ENCODE results near the gene VPS13D.

GRCh38 chr1:12446593-12446992 lies 216.8 kb downstream of the VPS13D start:
- no peak for TF ChIP-seq POLR2A (IDR thresholded peaks at IDR 0.05; ENCODE audit: borderline replicate concordance, extremely low read depth, insufficient read depth, insufficient read length)
- TF ChIP-seq YY1 (IDR thresholded peaks at IDR 0.05; ENCODE audit: extremely low read depth, insufficient replicate concordance, low read depth, low read length), result no peak
- TF ChIP-seq CTCF (IDR thresholded peaks at IDR 0.05 in 2 of 3, conservative IDR thresholded peaks at IDR 0.05 in 1 of 3; ENCODE audit: borderline replicate concordance in 1 of 3, insufficient read depth in 1 of 3, low read depth in 2 of 3, low read length in 2 of 3), result no peak
- no peak for TF ChIP-seq MAX (IDR thresholded peaks at IDR 0.05)
- TF ChIP-seq ZNF274 (IDR thresholded peaks at IDR 0.05; ENCODE audit: low read depth, low read length), result no peak
- no peak for TF ChIP-seq ATF3 (IDR thresholded peaks at IDR 0.05)

Measured in HCT116 (cell line).